CD14-positive monocyte (primary cell): ENCODE data around the gene FOXP1. TPM values are rescaled to one million over a fixed set of nuclear protein-coding genes. Genes with fewer than 3 reads are reported as not detected.

ENCODE experiments used
- DNase-seq, 3 donors: peaks; one replicate each; pipeline ENCODE4 v3.0.0-alpha.2; 2011 to 2022
- H2AFZ ChIP-seq: 2 replicates; pipeline ENCODE4 v1.6.0; 2012; ENCODE audit warnings: mild to moderate bottlenecking, low read depth, low read length, inconsistent platforms; ENCODE audit not compliant: insufficient read depth, poor library complexity, severe bottlenecking
- H3K27ac ChIP-seq, 2 donors: 1 replicate in 1 of 2; 2 replicates in 1 of 2; pipeline ENCODE4 v1.5.1; 2012 to 2013; ENCODE audit warnings: low read length in 2 of 2, control low read depth in 1 of 2, inconsistent platforms in 1 of 2, low read depth in 1 of 2, mild to moderate bottlenecking in 1 of 2
- H3K27me3 ChIP-seq, 2 donors: one replicate each; pipeline versions ENCODE4 v1.6.0 to v1.6.1; 2011 to 2013; ENCODE audit warnings: low read length in 2 of 2; ENCODE audit not compliant: control insufficient read depth in 2 of 2, insufficient read depth in 2 of 2
- H3K36me3 ChIP-seq, 2 donors: replicated peaks in 1 of 2; 1 replicate in 1 of 2; 2 replicates in 1 of 2; pipeline versions ENCODE4 v1.5.1 to v1.6.1; 2012 to 2013; ENCODE audit warnings: low read length in 2 of 2, control low read depth in 1 of 2, inconsistent platforms in 1 of 2, mild to moderate bottlenecking in 1 of 2; ENCODE audit not compliant: insufficient read depth in 2 of 2, control insufficient read depth in 1 of 2
- H3K4me1 ChIP-seq, 2 donors: 1 replicate in 1 of 2; 2 replicates in 1 of 2; pipeline versions ENCODE4 v1.5.1 to v1.6.1; 2012 to 2013; ENCODE audit warnings: low read length in 2 of 2, control low read depth in 1 of 2, inconsistent platforms in 1 of 2, mild to moderate bottlenecking in 1 of 2, moderate library complexity in 1 of 2; ENCODE audit not compliant: insufficient read depth in 2 of 2, control insufficient read depth in 1 of 2
- H3K4me2 ChIP-seq: replicated peaks from 2 replicates; pipeline ENCODE3; 2012; ENCODE audit warnings: low read length, moderate library complexity, mild to moderate bottlenecking; ENCODE audit not compliant: poor library complexity, severe bottlenecking; ENCODE audit errors: extremely low read depth
- H3K4me3 ChIP-seq, 3 experiments: fragments of 200-600 bp in 1 of 3; sonication (generic) in 1 of 3; replicated peaks in 1 of 3; 1 replicate in 2 of 3; 2 replicates in 1 of 3; pipeline ENCODE4 v1.5.1; 2011 to 2013; ENCODE audit warnings: low read length in 3 of 3, mild to moderate bottlenecking in 3 of 3, control low read depth in 2 of 3, low read depth in 2 of 3, inconsistent platforms in 1 of 3, moderate library complexity in 1 of 3
- H3K79me2 ChIP-seq: 2 replicates; pipeline ENCODE4 v1.6.0; 2012; ENCODE audit warnings: mild to moderate bottlenecking, control low read depth, inconsistent platforms, low read length, moderate library complexity; ENCODE audit not compliant: insufficient read depth
- H3K9ac ChIP-seq: 2 replicates; pipeline ENCODE4 v1.6.0; 2017; ENCODE audit warnings: low read length, mild to moderate bottlenecking; ENCODE audit not compliant: insufficient read depth, poor library complexity, severe bottlenecking
- H3K9me3 ChIP-seq, 2 donors: replicated peaks in 1 of 2; 1 replicate in 1 of 2; 2 replicates in 1 of 2; pipeline versions ENCODE4 v1.5.1 to v1.6.1; 2012 to 2013; ENCODE audit warnings: low read length in 2 of 2, control low read depth in 1 of 2; ENCODE audit not compliant: control insufficient read depth in 1 of 2, insufficient read depth in 1 of 2
- H4K20me1 ChIP-seq: 2 replicates; pipeline ENCODE4 v1.6.0; 2012; ENCODE audit warnings: mild to moderate bottlenecking, low read length, control low read depth, moderate library complexity; ENCODE audit not compliant: insufficient read depth
- H3K27ac Mint-ChIP-seq, 7 donors: one replicate each; pipeline ENCODE4 v1.8.0; 2020; ENCODE audit warnings: mild to moderate bottlenecking in 7 of 7, mixed read lengths in 7 of 7, moderate library complexity in 6 of 7, inconsistent platforms in 2 of 7
- H3K27me3 Mint-ChIP-seq, 3 donors: one replicate each; pipeline ENCODE4 v1.8.0; 2021 to 2022; ENCODE audit warnings: low read depth in 3 of 3, mild to moderate bottlenecking in 3 of 3, mixed read lengths in 3 of 3, moderate library complexity in 3 of 3, inconsistent platforms in 1 of 3
- H3K36me3 Mint-ChIP-seq, 2 donors: one replicate each; pipeline ENCODE4 v1.8.0; 2020; ENCODE audit warnings: mixed read lengths in 2 of 2, inconsistent platforms in 1 of 2, mild to moderate bottlenecking in 1 of 2
- H3K4me1 Mint-ChIP-seq: one replicate; pipeline ENCODE4 v1.8.0; 2020; ENCODE audit warnings: mild to moderate bottlenecking, mixed read lengths
- H3K4me3 Mint-ChIP-seq, 2 donors: one replicate each; pipeline ENCODE4 v1.8.0; 2020; ENCODE audit warnings: mild to moderate bottlenecking in 2 of 2, mixed read lengths in 2 of 2, moderate library complexity in 1 of 2
- H3K9me3 Mint-ChIP-seq, 7 donors: one replicate each; pipeline ENCODE4 v1.8.0; 2020 to 2022; ENCODE audit warnings: mixed read lengths in 7 of 7, mild to moderate bottlenecking in 6 of 7, moderate library complexity in 6 of 7, inconsistent platforms in 2 of 7
- CTCF ChIP-seq: fragments of 200-600 bp; IDR thresholded peaks from one replicate; pipeline ENCODE4 v1.8.0; 2022; ENCODE audit warnings: antibody characterized with exemption, mild to moderate bottlenecking
- WGBS: methylation state at CpG from one replicate; pipeline ENCODE4 v1.1.5; 2013; ENCODE audit warnings: missing lambda C conversion rate; ENCODE audit not compliant: insufficient coverage; 5-methylcytosine and 5-hydroxymethylcytosine counted together
- intact Hi-C, 2 donors: fragments of 100-400 bp; cut with micrococcal nuclease; formaldehyde crosslinking; loops; one replicate each; pipeline versions ENCODE4 v1.15.0 to v1.15.1; 2023
- polyA plus RNA-seq, 3 donors: library from polyadenylated mRNA; depleted of rRNA in 1 of 3; unstranded in 2 of 3; stranded (reverse) in 1 of 3; fragments of 300-500 nt in 2 of 3; fragments of >200 nt in 1 of 3; fragmentation: Illumina TruSeq in 2 of 3; gene quantifications; 1 replicate in 2 of 3; 2 replicates in 1 of 3; pipeline ENCODE4 v1.2.3, GENCODE V29; 2012 to 2021

Gene FOXP1
- polyA plus RNA-seq, 3 donors, result 25.7 to 42.6 (median 27.8) TPM

DNA sequence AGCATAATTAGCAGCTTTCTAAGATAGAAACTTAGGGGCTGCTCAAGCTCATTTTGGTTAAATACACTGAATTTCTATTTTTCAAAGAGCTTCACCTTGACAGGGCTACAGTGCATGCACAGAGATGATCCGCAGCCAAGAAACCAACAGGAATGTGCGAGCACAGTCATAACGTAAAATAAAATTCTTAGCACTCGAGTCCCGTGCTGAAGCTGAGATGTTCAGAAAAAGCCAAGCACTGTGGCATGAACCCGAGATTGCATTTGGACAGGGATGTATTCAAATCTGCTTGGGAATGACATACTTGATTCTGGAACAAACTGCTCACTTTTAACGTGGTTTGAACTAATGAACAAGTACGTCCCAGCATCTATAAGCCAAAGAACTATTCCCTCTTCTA, 340.3 kb downstream of the FOXP1 start:
- H3K4me3 ChIP-seq, result no peak overlapping the region
- H2AFZ ChIP-seq, result no peak overlapping the region
- no peak overlapping the region for H3K27ac ChIP-seq
- H3K4me1 ChIP-seq, result peaks cover 3 to 8% of the 10 kb centered on the region in 2 donors
- no peaks in the 10 kb centered on the region for H3K27me3 ChIP-seq
- H3K79me2 ChIP-seq, result peaks cover 7% of the 10 kb centered on the region
- peak overlapping the region in 1 of 7 donors; percentile 0 for H3K27ac Mint-ChIP-seq
- no peaks in the 10 kb centered on the region for H3K9me3 ChIP-seq
- H3K4me3 Mint-ChIP-seq, result no peak overlapping the region
- H3K36me3 Mint-ChIP-seq, result peaks cover 3 to 10% of the 10 kb centered on the region in 2 donors
- no peaks in the 10 kb centered on the region for H3K27me3 Mint-ChIP-seq
- H3K9ac ChIP-seq, result no peak overlapping the region
- peaks cover 6% of the 10 kb centered on the region for H3K4me1 Mint-ChIP-seq
- no peaks in the 10 kb centered on the region for H3K9me3 Mint-ChIP-seq
- intact Hi-C loops, result no loop called here
- no peak for DNase-seq
- no peak overlapping the region for H3K4me2 ChIP-seq
- TF ChIP-seq CTCF, result no peak
- no peaks in the 10 kb centered on the region for H3K36me3 ChIP-seq
- WGBS, result 100% methylated on average over 5 of the region's 8 CpGs
- H4K20me1 ChIP-seq, result peaks cover 54% of the 10 kb centered on the region

GRCh38 chr3:71241981-71242560, 341.5 kb downstream of the FOXP1 start:
- Mint-ChIP-seq H3K4me3 (no peak overlapping the region), H3K36me3 (peaks cover 3 to 10% of the 10 kb centered on the region in 2 donors), H3K27ac (peak overlapping the region in 1 of 7 donors; percentile 30), H3K9me3 (no peaks in the 10 kb centered on the region), H3K27me3 (no peaks in the 10 kb centered on the region), H3K4me1 (peaks cover 2% of the 10 kb centered on the region)
- H4K20me1 ChIP-seq, result peaks cover 55% of the 10 kb centered on the region
- H3K9me3 ChIP-seq, result no peaks in the 10 kb centered on the region
- peaks cover 9% of the 10 kb centered on the region for H3K79me2 ChIP-seq
- no peaks in the 10 kb centered on the region for H3K36me3 ChIP-seq
- no peak overlapping the region for H3K9ac ChIP-seq
- no peak overlapping the region for H3K4me3 ChIP-seq
- H3K27me3 ChIP-seq, result no peaks in the 10 kb centered on the region
- intact Hi-C loops, result no loop called here
- no peak for TF ChIP-seq CTCF
- 91% methylated on average over 6 of the region's 8 CpGs for WGBS
- no peak overlapping the region for H3K4me2 ChIP-seq
- no peaks in the 10 kb centered on the region for H3K4me1 ChIP-seq
- H2AFZ ChIP-seq, result no peak overlapping the region
- H3K27ac ChIP-seq, result no peak overlapping the region
- no peak for DNase-seq
